ENCODE results near the gene TLE1. TPM values are rescaled to one million over a fixed set of nuclear protein-coding genes. Genes with fewer than 3 reads are reported as not detected.

TLE1 gene
- total RNA-seq, 4 donors from 2014 or later = 51.5 to 77.3 (median 62.2) TPM

DNA sequence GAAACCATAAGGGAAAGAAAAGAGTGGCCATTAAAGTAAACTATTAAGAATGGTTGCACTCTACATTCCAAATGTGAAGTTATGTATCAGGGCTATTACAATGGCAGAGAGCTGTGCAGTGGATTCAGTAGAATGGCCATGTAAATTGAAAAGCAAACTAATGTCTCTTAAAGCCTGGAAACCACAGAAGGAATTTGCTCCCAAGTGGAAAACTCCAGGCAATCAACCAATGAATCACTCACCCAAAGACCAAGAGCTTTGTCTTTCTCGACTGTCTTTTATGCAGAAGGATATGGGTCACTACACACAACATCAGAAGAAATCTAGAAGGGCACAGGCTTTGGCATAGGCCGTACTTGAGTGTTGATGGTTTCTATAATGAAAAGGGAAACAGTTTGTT, 114.9 kb downstream of the TLE1 start:
- 80 to 82% methylated on average over 2 of the region's 2 CpGs for WGBS, 2 donors (ENCODE audit: low coverage in 1 of 2)
- no peak for TF ChIP-seq POLR2AphosphoS5 (IDR thresholded peaks at IDR 0.05)
- TF ChIP-seq, protein P1, sequence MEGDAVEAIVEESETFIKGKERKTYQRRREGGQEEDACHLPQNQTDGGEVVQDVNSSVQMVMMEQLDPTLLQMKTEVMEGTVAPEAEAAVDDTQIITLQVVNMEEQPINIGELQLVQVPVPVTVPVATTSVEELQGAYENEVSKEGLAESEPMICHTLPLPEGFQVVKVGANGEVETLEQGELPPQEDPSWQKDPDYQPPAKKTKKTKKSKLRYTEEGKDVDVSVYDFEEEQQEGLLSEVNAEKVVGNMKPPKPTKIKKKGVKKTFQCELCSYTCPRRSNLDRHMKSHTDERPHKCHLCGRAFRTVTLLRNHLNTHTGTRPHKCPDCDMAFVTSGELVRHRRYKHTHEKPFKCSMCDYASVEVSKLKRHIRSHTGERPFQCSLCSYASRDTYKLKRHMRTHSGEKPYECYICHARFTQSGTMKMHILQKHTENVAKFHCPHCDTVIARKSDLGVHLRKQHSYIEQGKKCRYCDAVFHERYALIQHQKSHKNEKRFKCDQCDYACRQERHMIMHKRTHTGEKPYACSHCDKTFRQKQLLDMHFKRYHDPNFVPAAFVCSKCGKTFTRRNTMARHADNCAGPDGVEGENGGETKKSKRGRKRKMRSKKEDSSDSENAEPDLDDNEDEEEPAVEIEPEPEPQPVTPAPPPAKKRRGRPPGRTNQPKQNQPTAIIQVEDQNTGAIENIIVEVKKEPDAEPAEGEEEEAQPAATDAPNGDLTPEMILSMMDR (IDR thresholded peaks at IDR 0.05) = no peak
- no peak for TF ChIP-seq EP300 (IDR thresholded peaks at IDR 0.05; ENCODE audit: low read depth)
- TF ChIP-seq POLR2A (IDR thresholded peaks at IDR 0.05) = no peak
- H3K36me3 ChIP-seq = no peaks in the 10 kb centered on the region
- no peak for DNase-seq
- H3K27me3 ChIP-seq = no peaks in the 10 kb centered on the region
- intact Hi-C loops (cut with DNase I; ENCODE audit: low total_unique reads) = no loop called here
- H3K9me3 ChIP-seq = no peaks in the 10 kb centered on the region
- no peaks in the 10 kb centered on the region for H3K4me1 ChIP-seq
- no peak overlapping the region for H3K27ac ChIP-seq
- in situ Hi-C loops (cut with MboI; ENCODE audit: low pct_ligation_motif_present in 1 of 4, low pct_unique_long_range_greater_than_20kb in 1 of 4, low sequenced_read_pairs in 3 of 4) = no loop called here
- no peak overlapping the region for H3K4me3 ChIP-seq

DNA sequence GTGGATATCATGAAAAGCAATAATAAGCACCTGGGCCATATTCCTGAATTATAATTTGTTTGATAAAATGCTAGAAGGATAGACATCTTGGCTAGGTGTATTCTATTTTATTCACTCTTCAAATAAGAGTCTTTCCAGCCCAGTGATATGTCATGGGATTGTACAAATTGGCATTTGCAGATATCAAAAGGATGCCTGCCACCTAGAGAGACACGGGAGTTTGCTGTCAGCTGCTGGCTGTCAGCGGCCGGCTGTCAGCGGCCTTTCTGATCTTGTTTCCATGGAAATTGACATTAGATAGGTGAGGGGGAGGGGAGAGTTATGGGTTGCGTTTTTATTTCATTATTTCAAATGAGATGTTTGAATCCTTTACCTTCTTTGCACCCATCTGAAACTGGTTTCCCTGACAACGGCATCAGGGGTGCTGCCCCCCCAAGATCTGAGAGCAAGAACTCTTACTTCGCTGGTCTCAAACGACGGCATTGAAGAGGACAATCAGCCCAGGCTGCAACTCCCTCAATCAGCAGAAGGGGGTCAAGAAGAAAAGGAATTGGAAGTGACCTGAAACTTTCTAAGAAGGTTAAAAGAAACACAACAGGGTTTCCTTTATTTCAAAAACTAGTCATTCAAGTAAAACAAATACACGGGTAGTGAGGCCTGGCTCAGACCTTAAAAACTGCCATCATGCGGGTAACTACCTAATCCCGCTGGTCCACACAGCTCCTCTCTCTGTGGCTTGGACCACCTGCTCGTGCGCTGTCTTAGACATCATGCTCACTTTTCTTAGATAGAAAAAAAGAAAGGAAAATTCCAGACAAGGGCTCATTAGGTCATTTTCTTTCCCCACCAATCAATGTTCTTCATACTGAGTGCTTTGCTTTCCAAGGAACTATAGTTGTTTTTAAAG, 115.7 kb downstream of the TLE1 start:
- in situ Hi-C loops (cut with MboI; ENCODE audit: low pct_ligation_motif_present in 1 of 4, low pct_unique_long_range_greater_than_20kb in 1 of 4, low sequenced_read_pairs in 3 of 4) = no loop called here
- no peak for TF ChIP-seq POLR2AphosphoS5 (IDR thresholded peaks at IDR 0.05)
- no peak for TF ChIP-seq POLR2A (IDR thresholded peaks at IDR 0.05)
- TF ChIP-seq EP300 (IDR thresholded peaks at IDR 0.05; ENCODE audit: low read depth) = no peak
- TF ChIP-seq, protein P1 (IDR thresholded peaks at IDR 0.05) = no peak

DNA sequence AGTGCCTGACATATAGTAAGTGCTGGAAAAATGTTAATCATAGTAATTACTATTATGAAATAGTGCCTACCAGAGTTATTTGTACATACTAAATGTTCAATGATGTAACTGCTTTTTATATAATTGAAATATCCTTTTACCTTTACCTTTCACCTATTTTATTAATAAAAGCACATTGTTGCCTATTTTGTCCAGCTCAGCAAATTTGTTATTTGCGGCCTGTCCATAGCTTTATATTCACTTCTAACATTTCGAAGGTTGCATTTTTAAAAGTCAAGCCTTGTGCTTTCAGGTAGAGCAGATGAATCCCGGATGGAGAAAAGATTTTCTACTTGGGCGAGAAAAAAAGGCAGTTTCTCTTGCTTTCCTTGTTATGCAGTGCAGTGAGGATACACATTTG, 119.3 kb downstream of the TLE1 start:
- Histone ChIP-seq H3K36me3 (no peaks in the 10 kb centered on the region), H3K9me3 (no peaks in the 10 kb centered on the region), H3K4me1 (peaks cover 0 to 8% (median 0%) of the 10 kb centered on the region in 4 donors), H3K4me3 (no peak overlapping the region), H3K27me3 (no peaks in the 10 kb centered on the region), H3K27ac (no peak overlapping the region)
- 95% methylated on average over 4 of the region's 4 CpGs for WGBS, 2 donors (ENCODE audit: low coverage in 1 of 2)
- in situ Hi-C loops (cut with MboI; ENCODE audit: low pct_ligation_motif_present in 1 of 4, low pct_unique_long_range_greater_than_20kb in 1 of 4, low sequenced_read_pairs in 3 of 4) = no loop called here
- intact Hi-C loops (cut with DNase I; ENCODE audit: low total_unique reads) = no loop called here
- TF ChIP-seq EP300 (IDR thresholded peaks at IDR 0.05; ENCODE audit: low read depth) (no peak), POLR2AphosphoS5 (IDR thresholded peaks at IDR 0.05) (no peak), POLR2A (IDR thresholded peaks at IDR 0.05) (no peak)
- TF ChIP-seq, protein P1 (IDR thresholded peaks at IDR 0.05) = no peak
- no peak for DNase-seq

More for the DNA sequence above, 115.7 kb downstream of the TLE1 start:
- intact Hi-C loops (cut with DNase I; ENCODE audit: low total_unique reads) = loop anchor here (1.0 kb wide), 1 partner anchor 21 kb away; no protein-coding TSS in a partner anchor
- H3K27me3 ChIP-seq = no peaks in the 10 kb centered on the region
- H3K27ac ChIP-seq = no peak overlapping the region
- WGBS, 2 donors (ENCODE audit: low coverage in 1 of 2) = 88 to 89% methylated on average over 9 to 14 of the region's 14 CpGs
- H3K4me1 ChIP-seq = no peaks in the 10 kb centered on the region
- H3K4me3 ChIP-seq = no peak overlapping the region
- H3K36me3 ChIP-seq = no peaks in the 10 kb centered on the region
- no peaks in the 10 kb centered on the region for H3K9me3 ChIP-seq
- DNase-seq = no peak

DNA sequence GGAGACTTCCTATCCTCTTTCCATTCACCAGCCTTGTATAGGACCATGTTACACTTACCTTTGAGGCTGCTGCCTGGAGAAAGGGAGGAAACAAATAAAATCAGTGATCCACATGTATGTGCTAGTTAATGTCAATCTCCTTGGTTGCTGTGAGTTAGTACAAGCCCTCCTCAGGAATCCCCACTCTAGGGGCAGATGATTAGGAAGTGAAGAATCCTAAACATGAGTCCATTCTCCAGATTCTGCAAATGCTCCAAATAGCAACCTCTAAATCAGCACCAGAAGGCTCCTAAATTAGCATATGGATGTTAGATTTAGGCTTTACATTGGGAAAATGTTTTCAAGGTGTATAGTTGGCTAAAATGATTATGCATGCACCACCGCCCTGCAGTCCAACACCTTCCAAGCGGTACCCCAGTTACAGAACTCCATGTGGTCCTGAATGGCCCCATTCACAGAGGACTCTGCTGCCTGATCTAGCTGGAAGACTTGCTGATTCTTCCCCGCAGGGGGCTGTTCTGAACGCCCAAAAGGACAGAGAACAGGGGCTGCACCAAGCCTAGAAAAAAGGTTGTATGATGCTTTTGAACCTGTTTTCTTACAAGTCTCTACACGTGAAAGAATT, 123.2 kb downstream of the TLE1 start:
- WGBS, 2 donors (ENCODE audit: low coverage in 1 of 2) = 95% methylated on average over 5 of the region's 5 CpGs; no CpG with 5 or more reads in 1 of the 2 donors
- TF ChIP-seq, protein P1 (IDR thresholded peaks at IDR 0.05) = no peak
- TF ChIP-seq POLR2A (IDR thresholded peaks at IDR 0.05) = no peak
- TF ChIP-seq POLR2AphosphoS5 (IDR thresholded peaks at IDR 0.05) = no peak
- Histone ChIP-seq H3K4me1 (peaks cover 0 to 13% (median 0%) of the 10 kb centered on the region in 4 donors), H3K36me3 (no peaks in the 10 kb centered on the region), H3K27ac (peak overlapping the region in 2 of 4 donors; percentile 7 to 57), H3K4me3 (no peak overlapping the region), H3K27me3 (no peaks in the 10 kb centered on the region), H3K9me3 (no peaks in the 10 kb centered on the region)
- in situ Hi-C loops (cut with MboI; ENCODE audit: low pct_ligation_motif_present in 1 of 4, low pct_unique_long_range_greater_than_20kb in 1 of 4, low sequenced_read_pairs in 3 of 4) = no loop called here
- DNase-seq = no peak
- intact Hi-C loops (cut with DNase I; ENCODE audit: low total_unique reads) = no loop called here

Measured in transverse colon (tissue), 4 donors.